HG03175 (cell line): ENCODE results near the gene OSBPL10.
"Not testable (repeated sequence)": the region's sequence is repeated elsewhere in the genome, so short reads cannot be mapped to it uniquely, and the experiment has no call there.

Source experiments
- ATAC-seq: cut with Tn5 transposase; IDR thresholded peaks from one replicate; pipeline ENCODE4 v1.9.1; 2021; ENCODE audit warnings: mild to moderate bottlenecking, moderate library complexity; ENCODE audit not compliant: unreplicated experiment

Gene OSBPL10

DNA sequence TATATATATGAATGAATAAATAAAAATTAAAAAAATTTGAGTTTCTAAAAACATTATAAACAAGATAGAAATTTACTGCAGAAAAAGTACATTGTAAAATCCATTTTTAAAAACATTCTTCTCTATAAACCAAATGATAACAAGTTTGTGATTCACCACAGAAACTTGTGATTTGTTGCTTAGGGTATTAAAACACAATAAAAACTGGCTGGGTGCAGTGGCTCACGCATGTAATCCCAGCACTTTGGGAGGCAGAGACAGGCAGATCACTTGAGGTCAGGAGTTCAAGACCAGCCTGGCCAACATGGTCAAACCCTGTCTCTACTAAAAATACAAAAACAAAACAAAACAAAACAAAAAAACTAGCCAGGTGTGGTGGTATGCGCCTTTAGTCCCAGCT lies 197.2 kb downstream of the OSBPL10 start:
- not testable (repeated sequence) for ATAC-seq

DNA sequence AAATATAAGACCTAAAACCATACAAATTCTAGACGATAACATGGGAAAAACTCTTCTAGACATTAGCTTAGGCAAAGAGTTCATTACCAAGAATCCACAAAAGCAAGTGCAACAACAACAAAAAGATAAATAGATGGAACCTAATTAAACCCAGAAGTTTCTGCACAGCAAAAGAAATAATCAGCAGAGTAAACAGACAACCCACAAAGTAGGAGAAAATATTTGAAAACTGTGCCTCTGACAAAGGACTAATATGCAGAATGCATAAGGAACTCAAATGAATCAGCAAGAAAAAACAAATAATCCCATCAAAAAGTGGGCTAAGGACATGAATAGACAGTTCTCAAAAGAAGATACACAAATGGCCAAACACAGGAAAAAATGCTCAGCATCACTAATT lies 198.8 kb downstream of the OSBPL10 start:
- ATAC-seq: not testable (repeated sequence)

DNA sequence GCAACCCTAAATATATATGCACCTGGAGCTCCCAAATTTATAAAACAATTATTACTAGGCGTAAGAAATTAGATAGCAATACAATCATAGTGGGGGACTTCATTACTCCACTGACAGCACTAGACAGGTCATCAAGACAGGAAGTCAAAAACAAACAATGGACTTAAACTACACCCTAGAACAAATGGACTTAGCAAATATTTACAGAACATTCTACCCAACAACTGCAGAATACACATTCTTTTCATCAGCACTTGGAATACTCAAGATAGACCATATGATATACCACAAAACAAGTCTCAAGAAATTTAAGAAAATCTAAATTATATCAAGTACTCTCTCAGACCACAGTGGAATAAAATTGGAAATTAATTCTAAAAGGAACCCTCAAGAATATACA lies 201.5 kb downstream of the OSBPL10 start:
- no peak for ATAC-seq

DNA sequence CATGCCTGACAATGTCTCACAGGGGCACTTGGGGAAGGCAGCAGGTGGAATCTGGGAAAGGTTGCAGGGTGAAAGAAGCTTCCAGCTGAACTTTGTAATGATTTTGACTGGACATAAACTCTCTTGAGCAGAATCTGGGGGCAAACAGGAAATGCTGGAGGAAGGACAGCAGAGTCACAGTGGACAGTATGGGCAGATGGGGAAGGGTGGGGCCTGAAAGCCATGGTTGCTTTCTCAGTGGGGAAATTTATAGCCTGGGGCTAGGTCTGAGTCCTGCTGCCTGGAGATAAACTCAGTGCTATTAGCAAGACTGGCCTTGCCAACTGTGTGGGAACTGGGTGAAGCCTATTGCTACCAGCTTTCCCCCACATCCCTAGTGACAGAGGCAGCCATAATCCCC lies 203.2 kb downstream of the OSBPL10 start:
- no peak for ATAC-seq

DNA sequence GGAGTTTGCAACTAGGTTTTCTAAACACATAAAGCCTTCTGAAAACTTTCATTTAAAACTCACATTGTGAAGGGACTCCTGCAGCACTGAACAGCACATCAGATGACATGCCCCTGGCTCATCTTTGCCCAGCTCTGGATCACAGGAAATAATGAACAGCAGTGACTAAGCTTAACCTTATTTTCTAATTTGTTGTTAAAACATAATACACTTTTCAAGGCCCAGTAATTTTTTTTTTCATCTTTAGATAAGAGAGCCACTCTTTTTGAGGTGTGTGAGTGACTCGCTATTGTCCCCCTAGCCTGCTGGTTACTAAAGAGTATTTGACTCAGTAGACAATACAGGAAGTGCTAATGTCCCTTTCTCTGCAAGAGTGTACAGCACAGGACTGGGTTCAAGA lies 204.0 kb downstream of the OSBPL10 start:
- no peak for ATAC-seq

DNA sequence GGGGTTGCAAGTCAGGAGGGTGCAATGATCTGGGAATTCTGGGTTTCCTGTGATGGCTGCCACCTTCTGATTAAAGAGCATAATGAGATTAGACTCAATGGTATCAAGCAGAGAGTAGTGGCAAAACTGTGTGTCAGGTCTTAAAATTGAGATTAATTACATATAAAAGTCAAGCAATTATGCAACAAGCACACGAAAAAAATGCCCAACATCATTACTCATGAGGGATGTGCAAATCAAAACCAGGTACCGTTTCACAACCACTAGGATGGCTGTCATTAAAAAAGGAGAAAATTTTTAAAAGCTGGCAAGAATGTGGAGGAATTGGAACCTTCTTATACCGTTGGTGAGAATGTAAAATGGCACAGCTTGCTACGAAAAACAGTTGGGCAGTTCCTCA lies 205.0 kb downstream of the OSBPL10 start:
- ATAC-seq: no peak

DNA sequence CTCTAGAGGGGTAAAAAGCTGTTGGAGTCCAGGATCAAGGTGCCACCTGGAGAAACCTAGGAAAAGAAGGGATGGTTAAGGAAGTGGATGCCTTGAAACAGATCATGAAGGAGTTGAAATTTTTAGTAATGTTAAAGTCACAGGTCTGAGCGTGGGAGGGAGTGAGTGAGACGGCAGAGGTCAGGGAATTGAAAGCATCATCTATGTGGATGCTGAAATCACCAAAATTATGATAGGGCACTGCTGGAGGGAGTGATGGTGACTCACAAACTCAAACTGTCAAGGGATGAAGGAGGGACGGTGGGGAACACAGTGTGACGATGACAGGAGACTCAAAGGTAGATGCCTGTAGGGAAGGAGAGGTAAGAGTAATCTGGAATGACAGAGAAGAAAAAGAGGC lies 205.7 kb downstream of the OSBPL10 start:
- no peak for ATAC-seq

DNA sequence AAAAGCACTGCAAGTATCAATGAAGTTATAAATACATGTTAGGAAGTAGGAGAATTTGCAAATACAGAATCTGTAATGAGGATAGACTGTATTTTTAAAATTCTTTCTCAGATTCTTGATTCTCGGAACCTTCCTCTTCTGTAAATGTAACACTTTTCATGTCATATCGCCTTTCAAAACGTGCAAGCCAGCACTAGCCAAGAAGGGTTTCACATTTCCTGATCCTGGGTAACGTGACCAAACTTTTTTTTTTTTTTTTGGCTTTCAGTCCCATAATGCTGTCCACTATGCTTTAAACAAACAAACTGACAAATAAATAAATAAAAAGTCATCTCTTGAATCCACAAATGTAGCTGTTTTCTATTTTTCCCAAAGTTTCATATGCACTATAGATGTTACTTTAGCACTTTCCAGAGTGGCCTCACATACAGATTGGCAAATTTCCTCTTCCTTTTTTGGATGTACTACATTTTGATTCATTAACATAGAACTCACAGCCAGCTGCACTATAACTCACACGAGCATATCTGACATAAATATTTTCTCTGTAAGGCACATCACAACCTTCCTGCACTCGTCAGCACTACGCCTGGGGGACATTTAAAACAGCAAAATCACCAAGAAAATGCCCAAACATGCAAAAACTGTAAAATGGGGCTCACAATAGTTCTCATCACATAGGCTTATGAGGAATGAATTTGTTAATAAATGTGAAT lies 208.1 kb downstream of the OSBPL10 start:
- no peak for ATAC-seq

DNA sequence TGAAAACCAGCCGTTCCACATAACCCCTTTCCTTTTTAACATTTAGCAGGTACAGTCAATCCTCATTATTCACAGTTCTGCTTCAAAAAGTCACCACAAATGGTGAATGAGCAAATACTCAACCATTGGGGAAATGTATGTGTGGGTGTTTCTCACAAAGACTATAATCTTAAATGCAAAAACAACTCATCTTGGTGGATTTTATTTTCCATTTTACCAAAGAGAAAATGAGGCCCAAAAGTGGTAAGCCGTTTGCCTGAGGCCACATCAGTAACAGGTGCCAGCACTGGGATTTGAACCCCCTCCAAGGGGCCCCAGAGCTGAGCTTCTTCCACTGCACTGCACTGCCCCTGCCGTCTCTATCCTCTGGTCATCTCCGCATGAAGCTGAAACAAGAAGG lies 208.8 kb downstream of the OSBPL10 start:
- ATAC-seq: no peak

DNA sequence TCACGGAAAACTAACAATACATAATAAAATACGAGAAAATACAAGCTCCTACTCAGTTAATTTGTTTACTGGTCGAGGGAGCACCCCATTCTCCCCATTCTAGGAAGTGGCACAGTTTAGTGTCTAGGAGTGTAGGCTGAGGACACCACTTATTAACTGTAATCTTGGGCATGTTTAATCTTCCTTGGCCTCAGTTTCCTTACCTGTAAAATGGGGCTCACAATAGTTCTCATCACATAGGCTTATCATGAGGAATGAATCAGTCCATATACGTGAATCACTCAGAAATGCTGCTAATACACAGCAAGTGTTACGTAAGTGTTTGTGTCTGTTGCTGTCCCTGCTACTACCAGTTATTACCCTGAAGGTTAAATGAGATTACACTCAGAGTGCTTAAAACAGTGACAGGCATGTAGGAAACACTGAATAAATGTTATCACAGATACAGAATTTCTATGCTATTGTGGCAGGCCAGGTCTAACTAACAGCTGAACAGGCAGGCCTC lies 210.2 kb downstream of the OSBPL10 start:
- ATAC-seq: no peak

DNA sequence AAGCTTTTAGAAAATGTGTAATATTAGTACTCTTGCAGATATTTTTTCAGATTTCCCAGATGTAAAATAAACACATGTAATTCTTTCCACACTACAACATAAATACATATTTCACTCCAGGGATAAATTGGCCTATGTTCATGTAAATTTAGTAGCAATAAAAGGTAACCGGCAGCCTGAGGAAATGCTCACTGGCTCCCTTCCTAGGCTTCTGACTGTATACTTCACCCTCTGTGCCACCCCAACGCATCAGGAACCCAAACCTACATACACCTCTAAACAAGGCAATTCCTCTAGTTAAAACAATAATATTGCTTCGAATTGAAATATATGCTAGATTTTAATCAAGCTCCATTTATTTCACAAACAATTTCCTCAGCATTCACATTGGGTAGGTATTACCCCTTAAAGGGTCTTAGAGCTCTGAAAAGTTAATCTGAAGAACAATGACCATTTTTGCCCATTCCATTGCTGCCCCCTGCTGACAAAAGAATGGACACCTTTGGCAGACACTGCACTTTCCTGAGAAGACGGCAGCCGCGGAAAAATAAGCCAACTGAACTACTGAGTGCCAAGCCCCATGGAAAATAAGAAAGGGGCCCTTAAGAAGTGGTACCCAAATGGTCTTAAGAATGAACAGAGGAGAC lies 212.5 kb downstream of the OSBPL10 start:
- no peak for ATAC-seq

DNA sequence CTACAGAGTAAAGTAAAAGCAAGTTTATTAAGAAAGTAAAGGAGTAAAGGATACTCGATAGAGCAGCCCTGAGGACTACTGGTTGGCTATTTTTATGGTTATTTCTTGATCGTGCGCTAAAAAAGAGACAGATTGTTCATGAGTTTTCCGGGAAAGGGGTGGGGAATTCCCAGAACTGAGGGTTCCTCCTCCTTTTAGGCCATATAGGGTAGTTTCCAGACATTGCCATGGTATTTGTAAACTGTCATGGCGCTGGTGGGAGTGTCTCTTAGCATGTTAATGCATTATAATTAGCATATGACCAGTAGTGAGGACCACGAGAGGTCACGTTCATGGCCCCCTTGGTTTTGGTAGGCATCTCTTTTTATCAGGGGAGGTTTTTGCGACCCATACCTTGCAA lies 213.1 kb downstream of the OSBPL10 start:
- no peak for ATAC-seq

DNA sequence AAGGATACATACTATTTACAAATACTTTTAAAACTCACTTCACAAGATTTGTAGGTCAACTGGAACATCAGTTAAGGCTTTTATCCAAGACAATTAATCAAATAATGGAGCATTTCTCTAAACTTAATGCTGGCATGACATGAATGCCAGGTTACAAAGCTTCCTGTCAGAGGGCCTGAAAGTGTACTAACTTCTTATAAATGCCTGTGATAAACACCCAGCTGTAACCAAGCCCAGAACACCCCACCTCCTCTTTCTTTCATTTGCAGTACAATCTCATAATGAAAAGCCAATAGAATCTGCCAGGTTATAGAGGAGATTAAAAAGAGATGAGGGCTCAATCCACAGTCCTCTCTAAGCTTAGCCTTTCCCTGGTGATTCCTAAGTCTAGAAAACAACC lies 214.4 kb downstream of the OSBPL10 start:
- no peak for ATAC-seq

DNA sequence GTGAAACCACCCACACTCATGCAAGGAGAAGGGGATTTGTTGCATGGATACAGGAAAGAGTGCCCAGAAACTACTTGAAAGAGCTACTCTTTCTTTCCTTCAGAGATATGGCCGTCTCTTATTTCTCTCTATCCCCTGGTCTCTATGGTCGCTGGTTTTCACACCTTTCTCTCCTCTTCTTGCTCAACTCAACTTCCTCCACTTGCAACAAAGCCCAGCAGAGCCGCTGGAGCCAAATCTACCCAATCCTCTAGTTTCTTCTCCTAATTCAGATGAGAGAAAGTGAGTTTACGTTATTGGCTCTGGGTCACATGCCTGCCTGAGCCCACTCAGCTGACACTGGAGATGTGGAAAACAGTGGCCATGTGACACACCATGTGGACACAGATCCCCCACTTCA lies 215.2 kb downstream of the OSBPL10 start:
- no peak for ATAC-seq

DNA sequence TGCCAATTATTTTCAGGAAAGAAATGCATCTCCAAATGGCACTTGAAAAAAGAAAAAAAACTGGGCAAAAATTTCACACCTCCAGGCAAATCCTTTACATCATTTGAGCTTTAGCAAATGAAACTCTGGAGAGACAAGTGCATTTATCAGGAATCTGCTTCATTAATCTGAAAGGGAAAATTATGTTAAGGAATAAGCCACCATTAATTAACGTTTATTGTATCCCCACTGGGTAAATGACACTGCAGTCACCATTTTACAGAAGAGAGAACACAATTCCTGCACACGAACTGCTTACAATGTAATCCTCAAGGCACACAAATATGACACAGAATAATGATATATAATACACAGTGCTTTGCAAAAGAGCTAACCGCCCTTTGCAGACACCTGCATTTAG lies 217.3 kb downstream of the OSBPL10 start:
- ATAC-seq: no peak

DNA sequence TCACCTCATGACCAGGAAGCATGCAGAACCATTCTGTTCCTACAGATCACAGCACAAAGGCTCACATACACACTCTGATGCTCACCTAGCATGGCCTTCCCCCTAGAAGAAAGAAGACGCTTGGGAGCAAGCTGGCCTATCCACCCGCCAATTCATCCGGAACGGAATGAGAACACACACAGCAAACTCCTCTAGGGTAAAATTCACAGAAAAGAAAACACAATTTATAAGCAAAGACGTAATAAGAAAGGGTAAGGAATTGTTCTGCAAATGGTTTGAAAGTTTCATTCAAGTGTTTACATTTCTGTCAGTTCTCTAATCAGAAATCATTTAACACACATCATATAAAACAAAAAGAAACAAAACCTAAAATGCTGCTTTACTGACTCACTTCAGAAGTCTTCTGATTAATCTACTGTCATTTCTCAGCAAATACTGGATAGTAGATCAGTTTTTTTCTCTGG lies 218.1 kb downstream of the OSBPL10 start:
- ATAC-seq: no peak

DNA sequence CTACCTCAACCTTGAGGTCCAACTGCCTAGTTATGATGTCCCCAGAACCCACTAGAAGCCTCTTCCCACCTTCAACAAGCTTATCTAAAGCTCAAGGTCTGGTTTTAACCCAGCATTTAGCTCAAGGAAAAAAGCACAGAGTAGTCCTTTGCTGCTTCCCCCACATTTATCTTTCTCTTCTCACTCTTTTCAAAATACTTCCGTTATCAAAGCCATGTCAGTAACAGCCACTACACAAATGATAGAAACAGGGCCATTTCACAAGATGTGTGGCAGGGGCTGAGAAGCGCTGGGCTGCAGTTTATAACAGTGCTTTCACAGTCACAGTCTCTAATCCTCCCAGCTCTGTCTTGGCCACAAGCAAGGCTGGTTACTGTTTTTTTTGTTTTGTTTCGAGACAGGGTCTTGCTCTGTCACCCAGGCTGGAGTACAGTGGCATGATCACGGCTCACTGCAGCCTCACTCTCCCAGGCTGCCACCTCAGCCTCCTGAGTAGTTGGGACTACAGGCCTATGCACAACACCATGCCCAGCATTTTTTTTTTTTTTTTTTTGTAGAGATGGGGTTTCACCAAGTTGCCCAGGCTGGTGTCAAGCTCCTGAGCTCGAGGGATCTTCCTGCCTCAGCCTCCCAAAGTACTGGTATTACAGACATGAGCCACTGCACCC lies 218.8 kb downstream of the OSBPL10 start:
- ATAC-seq: no peak

DNA sequence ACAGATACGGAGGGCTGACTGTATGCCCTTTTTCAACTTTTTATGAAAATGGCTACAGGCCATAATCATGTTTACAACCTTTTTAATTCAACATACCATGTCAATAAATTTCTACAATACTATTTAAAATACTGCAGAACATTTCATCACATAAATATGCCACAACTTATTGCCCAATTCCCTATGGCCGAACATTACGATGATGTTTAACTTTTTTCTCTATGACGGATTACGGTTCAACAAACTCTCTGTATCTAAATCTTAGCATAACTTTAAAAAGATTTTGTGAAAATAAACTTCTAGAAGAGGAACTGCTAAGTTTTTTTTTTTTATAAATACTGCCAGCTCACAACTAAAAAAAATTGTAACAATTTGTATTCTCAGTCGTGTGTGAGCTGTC lies 220.4 kb downstream of the OSBPL10 start:
- ATAC-seq: no peak

DNA sequence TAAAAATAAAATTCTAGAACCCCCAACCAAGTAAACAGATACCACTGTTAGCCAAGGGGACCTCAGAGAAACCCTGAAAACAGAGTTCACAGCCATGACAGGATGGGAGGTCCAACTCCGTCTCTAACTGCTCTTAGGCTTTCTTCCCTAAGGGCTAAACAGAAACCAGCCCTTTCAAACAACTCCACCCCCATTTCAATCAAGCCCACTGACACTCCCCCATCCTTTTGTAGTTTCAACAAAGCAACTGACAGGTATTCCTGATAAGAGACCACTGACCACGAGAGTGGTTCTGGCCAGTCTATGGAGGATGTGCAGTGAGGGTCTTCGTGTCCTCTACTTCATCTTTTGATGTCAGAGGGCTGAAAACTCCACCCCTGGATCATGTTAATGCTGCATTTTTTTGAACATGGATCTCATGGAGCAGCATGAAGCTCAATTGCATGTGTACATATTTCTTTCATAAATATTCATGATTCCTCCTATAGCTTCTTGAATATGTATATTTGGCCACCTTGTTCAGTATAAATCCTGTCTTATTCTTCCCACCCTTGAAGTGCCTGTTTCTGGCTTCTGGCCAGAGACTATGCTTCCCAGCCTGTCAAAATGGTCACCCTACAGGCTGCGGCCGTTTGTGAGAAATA lies 222.6 kb downstream of the OSBPL10 start:
- ATAC-seq: no peak

DNA sequence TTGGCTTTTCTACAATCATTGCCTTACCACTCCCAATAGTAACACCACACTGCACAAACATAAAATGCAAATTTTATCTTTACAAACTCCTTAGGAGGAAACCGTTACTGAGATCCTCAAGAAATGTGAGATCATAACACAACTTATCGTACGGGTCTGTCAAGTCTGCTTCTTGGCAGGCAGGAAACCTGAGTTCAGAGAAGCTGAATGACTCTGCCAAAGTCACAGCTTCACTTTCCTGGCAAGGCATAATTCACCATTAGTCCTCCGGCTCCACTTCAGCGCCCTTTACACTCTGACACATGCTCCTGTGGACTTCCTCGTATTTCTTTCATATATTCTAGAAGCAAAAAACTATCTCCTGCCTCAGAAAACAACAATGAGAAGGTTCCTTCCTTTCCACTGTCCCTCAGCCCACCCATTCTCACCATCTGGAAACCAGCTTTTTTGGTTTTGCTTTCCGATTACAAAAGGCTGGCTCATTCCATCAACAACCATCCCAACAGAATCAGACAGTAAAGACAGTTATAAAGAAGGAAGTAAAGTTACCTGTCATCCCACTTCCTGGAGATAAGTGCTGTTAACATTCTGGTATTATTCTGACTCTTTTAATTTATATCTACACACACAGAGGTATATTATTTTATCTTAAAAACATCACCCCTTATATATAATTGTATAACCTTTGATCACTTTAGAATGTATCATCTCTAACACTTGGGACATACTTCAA lies 225.0 kb downstream of the OSBPL10 start:
- no peak for ATAC-seq
